ENCODE data around the gene BUD23. TPM values are rescaled to one million over a fixed set of nuclear protein-coding genes. Genes with fewer than 3 reads are reported as not detected.

Gene BUD23
- total and polyA plus RNA-seq, 7 donors = 50.4 to 155 (median 96.2) TPM

DNA sequence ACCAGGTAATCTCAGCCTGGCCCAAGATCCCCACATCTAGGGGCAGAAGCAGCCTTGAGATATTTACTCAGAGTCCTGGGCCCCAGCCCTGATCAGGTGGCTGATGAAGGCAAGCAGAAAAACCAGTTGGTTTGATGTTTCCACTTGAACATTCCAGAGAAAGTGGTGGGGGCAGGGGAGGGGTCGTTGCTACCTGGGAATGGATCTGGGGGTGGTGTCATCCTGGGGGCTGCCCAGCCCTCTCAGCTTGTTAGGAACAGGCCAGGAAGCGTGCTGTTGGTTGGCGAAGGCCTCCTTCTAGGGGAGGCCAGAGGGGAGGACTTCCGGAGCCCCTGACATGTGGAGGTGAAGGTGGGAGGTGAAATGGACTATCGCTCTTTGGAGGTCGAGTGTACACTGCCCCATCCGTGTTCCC lies 58.9 kb downstream of the BUD23 start:
- Histone ChIP-seq H3K4me3 (no peak overlapping the region), H3K9me3 (no peaks in the 10 kb centered on the region), H3K27me3 (ENCODE audit: insufficient read depth in 3 of 3, low read length in 2 of 3) (no peaks in the 10 kb centered on the region), H3K27ac (no peak overlapping the region), H3K4me1 (no peaks in the 10 kb centered on the region), H3K36me3 (ENCODE audit: insufficient read depth in 1 of 2, low read depth in 1 of 2) (peaks cover 0 to 2% of the 10 kb centered on the region in 2 donors)
- TF ChIP-seq, protein P1, sequence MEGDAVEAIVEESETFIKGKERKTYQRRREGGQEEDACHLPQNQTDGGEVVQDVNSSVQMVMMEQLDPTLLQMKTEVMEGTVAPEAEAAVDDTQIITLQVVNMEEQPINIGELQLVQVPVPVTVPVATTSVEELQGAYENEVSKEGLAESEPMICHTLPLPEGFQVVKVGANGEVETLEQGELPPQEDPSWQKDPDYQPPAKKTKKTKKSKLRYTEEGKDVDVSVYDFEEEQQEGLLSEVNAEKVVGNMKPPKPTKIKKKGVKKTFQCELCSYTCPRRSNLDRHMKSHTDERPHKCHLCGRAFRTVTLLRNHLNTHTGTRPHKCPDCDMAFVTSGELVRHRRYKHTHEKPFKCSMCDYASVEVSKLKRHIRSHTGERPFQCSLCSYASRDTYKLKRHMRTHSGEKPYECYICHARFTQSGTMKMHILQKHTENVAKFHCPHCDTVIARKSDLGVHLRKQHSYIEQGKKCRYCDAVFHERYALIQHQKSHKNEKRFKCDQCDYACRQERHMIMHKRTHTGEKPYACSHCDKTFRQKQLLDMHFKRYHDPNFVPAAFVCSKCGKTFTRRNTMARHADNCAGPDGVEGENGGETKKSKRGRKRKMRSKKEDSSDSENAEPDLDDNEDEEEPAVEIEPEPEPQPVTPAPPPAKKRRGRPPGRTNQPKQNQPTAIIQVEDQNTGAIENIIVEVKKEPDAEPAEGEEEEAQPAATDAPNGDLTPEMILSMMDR (IDR thresholded peaks at IDR 0.05) = no peak
- DNase-seq (no peak), ATAC-seq (no peak)
- intact Hi-C loops (cut with DNase I) = no loop called here
- 53 to 57% (median 56%) methylated on average over 7 of the region's 7 CpGs for WGBS, 3 donors

DNA sequence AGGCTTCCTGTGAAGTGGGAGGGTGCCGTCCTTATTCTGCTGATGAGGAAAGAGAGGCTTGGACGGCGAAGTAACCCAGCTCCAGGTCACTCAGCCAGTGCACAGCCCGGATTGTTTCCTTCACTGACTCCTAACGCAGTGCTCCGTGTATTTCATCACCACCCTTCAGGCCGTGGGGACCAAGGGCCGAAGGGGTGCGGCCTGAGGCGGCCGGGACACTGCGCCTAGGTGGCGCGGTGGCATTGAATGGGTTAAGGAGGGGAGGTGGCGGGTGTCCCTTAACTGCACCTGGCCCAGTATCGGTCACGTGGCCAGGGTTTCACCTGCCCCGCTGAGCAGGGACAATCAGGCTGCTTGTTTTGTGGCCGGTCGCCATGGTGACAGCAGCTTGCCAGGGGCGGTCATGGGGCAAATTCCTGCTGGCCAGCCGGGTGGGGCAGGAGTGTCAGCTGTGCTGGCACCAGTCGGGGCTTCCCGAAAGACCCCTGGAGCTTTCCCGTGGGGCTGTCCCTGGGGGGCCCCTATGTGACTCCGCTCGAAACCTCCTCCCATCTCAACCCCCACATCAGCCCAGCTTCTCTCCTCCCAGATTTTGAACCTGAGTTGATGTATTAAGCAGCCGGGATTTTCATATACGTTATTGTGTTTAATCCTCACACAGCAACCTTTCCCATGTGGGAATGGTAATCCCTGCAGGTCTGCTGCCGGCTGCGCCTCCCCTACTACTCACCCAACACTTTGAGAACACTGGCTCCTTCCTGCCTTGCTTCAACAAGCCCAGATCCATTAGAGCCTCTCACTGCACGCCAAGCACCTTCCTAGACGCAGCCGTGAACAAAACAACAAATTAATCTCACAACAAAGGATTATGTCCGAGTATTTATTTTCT lies 59.6 kb downstream of the BUD23 start:
- intact Hi-C loops (cut with DNase I) = no loop called here
- ATAC-seq (no peak), DNase-seq (no peak)
- 27 to 34% (median 28%) methylated on average over 34 to 35 of the region's 35 CpGs for WGBS, 3 donors
- Histone ChIP-seq H3K4me3 (no peak overlapping the region), H3K27me3 (ENCODE audit: insufficient read depth in 3 of 3, low read length in 2 of 3) (no peaks in the 10 kb centered on the region), H3K36me3 (ENCODE audit: insufficient read depth in 1 of 2, low read depth in 1 of 2) (no peaks in the 10 kb centered on the region), H3K27ac (no peak overlapping the region), H3K4me1 (no peaks in the 10 kb centered on the region), H3K9me3 (no peaks in the 10 kb centered on the region)
- TF ChIP-seq, protein P1 (IDR thresholded peaks at IDR 0.05) = no peak

DNA sequence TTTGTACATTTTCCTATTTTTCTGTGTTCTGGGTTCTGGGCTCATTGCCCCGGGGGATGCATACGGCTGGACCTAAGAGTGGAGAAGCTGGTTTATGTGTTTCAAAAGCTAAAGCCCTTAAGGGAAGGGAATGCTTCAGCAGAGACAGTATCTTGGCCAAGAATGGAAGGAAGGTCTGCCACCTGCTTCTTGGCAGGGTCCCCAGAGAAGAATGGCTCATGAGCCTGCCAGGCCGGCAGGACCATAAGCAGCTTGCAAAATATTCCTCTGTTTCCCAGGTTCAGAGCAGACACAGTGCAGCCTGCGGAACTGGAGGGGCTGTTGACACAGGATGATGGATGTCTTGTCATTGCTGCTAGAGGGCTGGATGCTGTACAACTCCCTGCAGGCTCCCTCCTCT lies 63.0 kb downstream of the BUD23 start:
- 23 to 34% (median 24%) methylated on average over 4 of the region's 4 CpGs for WGBS, 3 donors
- intact Hi-C loops (cut with DNase I) = no loop called here
- H3K27me3 ChIP-seq (ENCODE audit: insufficient read depth in 3 of 3, low read length in 2 of 3) = peaks cover 0 to 2% (median 0%) of the 10 kb centered on the region in 3 donors
- no peaks in the 10 kb centered on the region for H3K4me1 ChIP-seq
- H3K9me3 ChIP-seq = no peaks in the 10 kb centered on the region
- TF ChIP-seq, protein P1 (IDR thresholded peaks at IDR 0.05) = no peak
- no peak for DNase-seq
- no peak overlapping the region for H3K4me3 ChIP-seq
- no peaks in the 10 kb centered on the region for H3K36me3 ChIP-seq (ENCODE audit: insufficient read depth in 1 of 2, low read depth in 1 of 2)
- H3K27ac ChIP-seq = no peak overlapping the region
- peak in 3 of 4 donors; percentile 31 to 41 (median 39) for ATAC-seq

Other genes starting within 250 kb of the BUD23 start
- 10 to 100 TPM in 2 of 4 donors, 1 to 10 TPM in 2; 4.0 to 10.7 (median 7.5) TPM for gene FZD9, start 249.8 kb upstream of the BUD23 start, total RNA-seq
- gene FZD9, start 249.8 kb upstream of the BUD23 start, polyA plus RNA-seq = 10 to 100 TPM in 2 of 3 donors, 1 to 10 TPM in 1; 10.0 to 20.9 (median 19.1) TPM
- 10 to 100 TPM; 39.5 to 49.8 (median 42.3) TPM for gene BAZ1B, start 161.3 kb upstream of the BUD23 start, total RNA-seq
- 10 to 100 TPM; 15.7 to 50.6 (median 15.8) TPM for gene BAZ1B, start 161.3 kb upstream of the BUD23 start, polyA plus RNA-seq
- gene BCL7B, start 125.9 kb upstream of the BUD23 start, total RNA-seq = 10 to 100 TPM; 55.8 to 96.5 (median 88.1) TPM
- 100 to 1,000 TPM in 2 of 3 donors, 10 to 100 TPM in 1; 88.7 to 130 (median 105) TPM for gene BCL7B, start 125.9 kb upstream of the BUD23 start, polyA plus RNA-seq
- gene TBL2, start 105.0 kb upstream of the BUD23 start, total RNA-seq = 10 to 100 TPM; 10.3 to 16.1 (median 11.8) TPM
- gene TBL2, start 105.0 kb upstream of the BUD23 start, polyA plus RNA-seq = 10 to 100 TPM in 1 of 3 donors, 1 to 10 TPM in 2; 8.1 to 15.0 (median 9.6) TPM
- gene MLXIPL, start 59.1 kb upstream of the BUD23 start, total RNA-seq = 10 to 100 TPM; 16.3 to 65.2 (median 27.6) TPM
- gene MLXIPL, start 59.1 kb upstream of the BUD23 start, polyA plus RNA-seq = 10 to 100 TPM; 11.1 to 43.6 (median 14.1) TPM
- 1 to 10 TPM in 1 of 4 donors, under 1 TPM in 3; 0.18 to 1.1 (median 0.72) TPM for gene VPS37D, start 15.8 kb upstream of the BUD23 start, total RNA-seq
- under 1 TPM; 0.29 to 0.72 (median 0.42) TPM for gene VPS37D, start 15.8 kb upstream of the BUD23 start, polyA plus RNA-seq
- gene DNAJC30, start 144 bp upstream of the BUD23 start, total RNA-seq = 10 to 100 TPM in 2 of 4 donors, 1 to 10 TPM in 2; 8.7 to 13.9 (median 10.6) TPM
- 1 to 10 TPM; 4.3 to 9.8 (median 8.3) TPM for gene DNAJC30, start 144 bp upstream of the BUD23 start, polyA plus RNA-seq
- gene STX1A, start 36.1 kb downstream of the BUD23 start, total RNA-seq = 1 to 10 TPM; 1.9 to 3.6 (median 2.6) TPM
- gene STX1A, start 36.1 kb downstream of the BUD23 start, polyA plus RNA-seq = 1 to 10 TPM; 2.3 to 5.4 (median 4.2) TPM
- gene ABHD11, start 55.2 kb downstream of the BUD23 start, total RNA-seq = 10 to 100 TPM in 2 of 4 donors, 1 to 10 TPM in 2; 6.8 to 16.9 (median 11.5) TPM
- gene ABHD11, start 55.2 kb downstream of the BUD23 start, polyA plus RNA-seq = 10 to 100 TPM in 2 of 3 donors, 1 to 10 TPM in 1; 7.4 to 26.6 (median 14.1) TPM
- gene CLDN3, start 86.7 kb downstream of the BUD23 start, total RNA-seq = under 1 TPM in 1 of 4 donors, not detected in 3; 0.17 TPM
- gene CLDN3, start 86.7 kb downstream of the BUD23 start, polyA plus RNA-seq = under 1 TPM in 2 of 3 donors, not detected in 1; 0.04 to 0.16 TPM
- gene CLDN4, start 147.4 kb downstream of the BUD23 start, total RNA-seq = under 1 TPM in 2 of 4 donors, not detected in 2; 0.15 to 0.16 TPM
- under 1 TPM in 2 of 3 donors, not detected in 1; 0.10 to 0.16 TPM for gene CLDN4, start 147.4 kb downstream of the BUD23 start, polyA plus RNA-seq
- under 1 TPM in 3 of 4 donors, not detected in 1; 0.24 to 0.84 (median 0.50) TPM for gene METTL27, start 158.9 kb downstream of the BUD23 start, total RNA-seq
- under 1 TPM; 0.09 to 0.21 (median 0.11) TPM for gene METTL27, start 158.9 kb downstream of the BUD23 start, polyA plus RNA-seq
- gene TMEM270, start 177.6 kb downstream of the BUD23 start, total RNA-seq = not detected
- not detected for gene TMEM270, start 177.6 kb downstream of the BUD23 start, polyA plus RNA-seq